Activated B cell treated with CpG ODN at 0.5 μM for 24 hours (primary cell): ENCODE measurements around the gene WARS2. TPM values are rescaled to one million over a fixed set of nuclear protein-coding genes. Genes with fewer than 3 reads are reported as not detected.

Experiments
- ATAC-seq: fragments of 200-7000 bp; cut with Tn5 transposase; one replicate; pipeline ENCODE4 v1.10.0; 2021; ENCODE audit warnings: low read depth, mild to moderate bottlenecking, moderate library complexity
- CTCF ChIA-PET: fragments of 350-600 bp; sonication (Branson Sonifier 250); formaldehyde crosslinking; loops from one replicate; lab custom pipeline; 2021; ENCODE audit warnings: antibody characterized with exemption; lab: Charles Lee
- POLR2A ChIA-PET: fragments of 350-600 bp; sonication (Branson Sonifier 250); formaldehyde crosslinking; loops from one replicate; lab custom pipeline; 2021; ENCODE audit warnings: antibody characterized with exemption; lab: Charles Lee
- DNase-seq: peaks from one replicate; pipeline ENCODE4 v3.0.0; 2022
- H3K27ac Mint-ChIP-seq: one replicate; pipeline ENCODE4 v1.8.0; 2020; ENCODE audit warnings: mixed read lengths
- H3K27me3 Mint-ChIP-seq: one replicate; pipeline ENCODE4 v1.8.0; 2021; ENCODE audit warnings: mixed read lengths
- H3K36me3 Mint-ChIP-seq: one replicate; pipeline ENCODE4 v1.8.0; 2021; ENCODE audit warnings: low read depth, mixed read lengths
- H3K4me1 Mint-ChIP-seq: one replicate; pipeline ENCODE4 v1.8.0; 2021; ENCODE audit warnings: mixed read lengths
- H3K4me3 Mint-ChIP-seq: one replicate; pipeline ENCODE4 v1.8.0; 2020; ENCODE audit warnings: mild to moderate bottlenecking, mixed read lengths
- H3K9me3 Mint-ChIP-seq: one replicate; pipeline ENCODE4 v1.8.0; 2020; ENCODE audit warnings: mixed read lengths
- CTCF ChIP-seq: fragments of 200-600 bp; IDR thresholded peaks from one replicate; pipeline ENCODE4 v1.8.0; 2022; ENCODE audit warnings: antibody characterized with exemption, mild to moderate bottlenecking
- intact Hi-C: fragments of 100-400 bp; cut with micrococcal nuclease; formaldehyde crosslinking; loops from one replicate; pipeline ENCODE4 v1.15.1; 2024
- total RNA-seq: library from RNA; stranded (reverse); gene quantifications from 2 replicates; pipeline ENCODE4 v1.2.3, GENCODE V29; 2022

Gene WARS2
- total RNA-seq, 1 donor from 2014 or later, result 15.1 TPM

GRCh38 chr1:119006406-119007279, 133.8 kb downstream of the WARS2 start:
- H3K4me3 Mint-ChIP-seq, result no peak overlapping the region
- no peak overlapping the region for H3K27ac Mint-ChIP-seq
- peaks cover 3% of the 10 kb centered on the region for H3K36me3 Mint-ChIP-seq
- CTCF ChIA-PET, result no interaction called here
- no peak for ATAC-seq
- POLR2A ChIA-PET, result no interaction called here
- H3K27me3 Mint-ChIP-seq, result peaks cover 65% of the 10 kb centered on the region
- intact Hi-C loops, result no loop called here
- no peak for TF ChIP-seq CTCF
- H3K9me3 Mint-ChIP-seq, result no peaks in the 10 kb centered on the region
- no peak for DNase-seq
- peaks cover 20% of the 10 kb centered on the region for H3K4me1 Mint-ChIP-seq

- CTCF ChIA-PET, result no interaction called here
- no peak overlapping the region for H3K27ac Mint-ChIP-seq
- H3K4me3 Mint-ChIP-seq, result no peak overlapping the region
- no peak for ATAC-seq
- TF ChIP-seq CTCF, result no peak
- H3K27me3 Mint-ChIP-seq, result peaks cover 68% of the 10 kb centered on the region
- intact Hi-C loops, result no loop called here
- H3K9me3 Mint-ChIP-seq, result no peaks in the 10 kb centered on the region
- DNase-seq, result no peak
- peaks cover 3% of the 10 kb centered on the region for H3K36me3 Mint-ChIP-seq
- peaks cover 22% of the 10 kb centered on the region for H3K4me1 Mint-ChIP-seq
- POLR2A ChIA-PET, result no interaction called here
These were observed 134.6 kb downstream of the WARS2 start for GRCh38 chr1:119005724-119006405.

GRCh38 chr1:119004781-119005180, 135.7 kb downstream of the WARS2 start:
- ATAC-seq, result no peak
- no peak for DNase-seq
- TF ChIP-seq CTCF, result no peak

GRCh38 chr1:119004129-119004527, 136.3 kb downstream of the WARS2 start:
- TF ChIP-seq CTCF, result no peak
- peaks cover 29% of the 10 kb centered on the region for H3K4me1 Mint-ChIP-seq
- H3K4me3 Mint-ChIP-seq, result no peak overlapping the region
- no peak overlapping the region for H3K27ac Mint-ChIP-seq
- no peak for DNase-seq
- intact Hi-C loops, result no loop called here
- ChIA-PET CTCF (no interaction called here), POLR2A (no interaction called here)
- H3K9me3 Mint-ChIP-seq, result no peaks in the 10 kb centered on the region
- peaks cover 75% of the 10 kb centered on the region for H3K27me3 Mint-ChIP-seq
- ATAC-seq, result no peak
- peaks cover 3% of the 10 kb centered on the region for H3K36me3 Mint-ChIP-seq

More at GRCh38 chr1:119004781-119005180, 135.7 kb downstream of the WARS2 start:
- CTCF ChIA-PET, result no interaction called here
- POLR2A ChIA-PET, result no interaction called here
- Mint-ChIP-seq H3K27ac (no peak overlapping the region), H3K4me3 (no peak overlapping the region), H3K4me1 (peaks cover 29% of the 10 kb centered on the region), H3K36me3 (peaks cover 3% of the 10 kb centered on the region), H3K9me3 (no peaks in the 10 kb centered on the region), H3K27me3 (peaks cover 71% of the 10 kb centered on the region)
- intact Hi-C loops, result no loop called here

- CTCF ChIA-PET, result no interaction called here
- no peak for DNase-seq
These were observed 136.9 kb downstream of the WARS2 start for GRCh38 chr1:119003413-119004128.

More at GRCh38 chr1:119003413-119004128, 136.9 kb downstream of the WARS2 start:
- POLR2A ChIA-PET, result no interaction called here
- H3K27me3 Mint-ChIP-seq, result peaks cover 74% of the 10 kb centered on the region
- peaks cover 24% of the 10 kb centered on the region for H3K4me1 Mint-ChIP-seq
- intact Hi-C loops, result no loop called here
- no peak overlapping the region for H3K4me3 Mint-ChIP-seq
- no peak for ATAC-seq
- H3K27ac Mint-ChIP-seq, result no peak overlapping the region
- no peak for TF ChIP-seq CTCF
- no peaks in the 10 kb centered on the region for H3K9me3 Mint-ChIP-seq
- peaks cover 2% of the 10 kb centered on the region for H3K36me3 Mint-ChIP-seq
